Tibial nerve (tissue), 4 donors: ENCODE results near the gene FGL2. TPM values are rescaled to one million over a fixed set of nuclear protein-coding genes. Genes with fewer than 3 reads are reported as not detected.
A peak's percentile ranks its signal among the peaks of the same experiment; 100 is the strongest.

Experiments used
- DNase-seq, 2 donors: peaks; one replicate each; pipeline ENCODE4 v3.0.0-alpha.2; 2019; ENCODE audit warnings: low spot score in 2 of 2
- H3K27ac ChIP-seq, 4 donors: fragments of 200-600 bp; sonication (generic) in 3 of 4; one replicate each; pipeline ENCODE4 v1.5.1; 2017 to 2019; ENCODE audit warnings: mild to moderate bottlenecking in 1 of 4
- H3K27me3 ChIP-seq, 2 donors: fragments of 200-600 bp; sonication (generic) in 1 of 2; one replicate each; pipeline versions ENCODE4 v1.5.1 to v1.6.0; 2017 to 2019
- H3K36me3 ChIP-seq, 3 donors: fragments of 200-600 bp; sonication (generic); one replicate each; pipeline ENCODE4 v1.5.1; 2018 to 2019
- H3K4me1 ChIP-seq, 4 donors: fragments of 200-600 bp; sonication (generic) in 3 of 4; one replicate each; pipeline ENCODE4 v1.5.1; 2017 to 2019
- H3K4me3 ChIP-seq, 4 donors: fragments of 200-600 bp; sonication (generic) in 3 of 4; one replicate each; pipeline ENCODE4 v1.5.1; 2017 to 2019; ENCODE audit warnings: mild to moderate bottlenecking in 1 of 4, moderate library complexity in 1 of 4
- H3K9me3 ChIP-seq, 4 donors: fragments of 200-600 bp; sonication (generic) in 3 of 4; one replicate each; pipeline ENCODE4 v1.5.1; 2017 to 2019
- CTCF ChIP-seq, 5 experiments: fragments of 200-600 bp in 3 of 5; fragments of 450-650 bp in 2 of 5; sonication (generic) in 3 of 5; IDR thresholded peaks; one replicate each; pipeline ENCODE4 v1.5.1; 2016 to 2019; ENCODE audit warnings: antibody characterized with exemption in 5 of 5, mild to moderate bottlenecking in 3 of 5, moderate library complexity in 2 of 5
- EP300 ChIP-seq, 2 donors: sonication (generic); formaldehyde crosslinking; IDR thresholded peaks; one replicate each; pipeline ENCODE4 v1.6.1; 2017; ENCODE audit warnings: antibody characterized with exemption in 2 of 2, mild to moderate bottlenecking in 1 of 2
- POLR2A ChIP-seq, 2 donors: fragments of 450-650 bp; IDR thresholded peaks; one replicate each; pipeline ENCODE4 v1.6.1; 2017; ENCODE audit warnings: antibody characterized with exemption in 2 of 2, mild to moderate bottlenecking in 2 of 2, moderate library complexity in 2 of 2
- WGBS, 2 donors: methylation state at CpG; one replicate each; pipeline ENCODE4 v1.1.5; 2018; 5-methylcytosine and 5-hydroxymethylcytosine counted together
- total RNA-seq, 4 donors: library from RNA; depleted of rRNA; stranded (reverse); fragments of >200 nt; gene quantifications; one replicate each; pipeline ENCODE4 v1.1.0, GENCODE V29; 2016

FGL2 gene
- total RNA-seq, 4 donors from 2014 or later = 30.0 to 214 (median 170) TPM

- no peaks in the 10 kb centered on the region for H3K27me3 ChIP-seq
- no peak for DNase-seq
- H3K4me1 ChIP-seq = peaks cover 0 to 15% (median 5%) of the 10 kb centered on the region in 4 donors
- peak overlapping the region in 2 of 4 donors; percentile 49 to 64 for H3K4me3 ChIP-seq
- 80 to 89% methylated on average over 2 of the region's 2 CpGs for WGBS, 2 donors
- no peaks in the 10 kb centered on the region for H3K36me3 ChIP-seq
- no peaks in the 10 kb centered on the region for H3K9me3 ChIP-seq
- no peak for TF ChIP-seq POLR2A (IDR thresholded peaks at IDR 0.05)
- no peak for TF ChIP-seq CTCF (IDR thresholded peaks at IDR 0.05)
- no peak for TF ChIP-seq EP300 (IDR thresholded peaks at IDR 0.05)
- peak overlapping the region in 3 of 4 donors; percentile 76 to 86 (median 79) for H3K27ac ChIP-seq
Observed at GRCh38 chr7:77200542-77200941, 923 bp upstream of the FGL2 start.

GRCh38 chr7:77197141-77197540 lies 2.5 kb downstream of the FGL2 start:
- 58 to 59% methylated on average over 4 of the region's 4 CpGs for WGBS, 2 donors
- no peak for TF ChIP-seq CTCF (IDR thresholded peaks at IDR 0.05)
- no peak for TF ChIP-seq POLR2A (IDR thresholded peaks at IDR 0.05)
- peak in 1 of 2 donors; percentile 8 for TF ChIP-seq EP300 (IDR thresholded peaks at IDR 0.05)
- peak overlapping the region in 3 of 4 donors; percentile 34 to 86 (median 79) for H3K27ac ChIP-seq
- no peaks in the 10 kb centered on the region for H3K27me3 ChIP-seq
- no peaks in the 10 kb centered on the region for H3K9me3 ChIP-seq
- no peaks in the 10 kb centered on the region for H3K36me3 ChIP-seq
- H3K4me3 ChIP-seq = peak overlapping the region; percentile 21 to 64 (median 48)
- peaks cover 0 to 34% (median 7%) of the 10 kb centered on the region in 4 donors for H3K4me1 ChIP-seq
- no peak for DNase-seq

GRCh38 chr7:77188731-77189437 lies 10.7 kb downstream of the FGL2 start:
- H3K27ac ChIP-seq = no peak overlapping the region
- no peaks in the 10 kb centered on the region for H3K36me3 ChIP-seq
- no peak for DNase-seq
- peaks cover 0 to 30% (median 1%) of the 10 kb centered on the region in 4 donors for H3K4me1 ChIP-seq
- WGBS, 2 donors = 84 to 88% methylated on average over 4 of the region's 4 CpGs
- H3K27me3 ChIP-seq = no peaks in the 10 kb centered on the region
- no peak overlapping the region for H3K4me3 ChIP-seq
- TF ChIP-seq CTCF (IDR thresholded peaks at IDR 0.05) = no peak
- no peak for TF ChIP-seq POLR2A (IDR thresholded peaks at IDR 0.05)
- no peak for TF ChIP-seq EP300 (IDR thresholded peaks at IDR 0.05)
- no peaks in the 10 kb centered on the region for H3K9me3 ChIP-seq

GRCh38 chr7:77185866-77186265 lies 13.8 kb downstream of the FGL2 start:
- WGBS, 2 donors = 72 to 89% methylated on average over 2 of the region's 2 CpGs
- DNase-seq = no peak
- H3K27ac ChIP-seq = no peak overlapping the region

More at GRCh38 chr7:77185866-77186265, 13.8 kb downstream of the FGL2 start:
- no peaks in the 10 kb centered on the region for H3K27me3 ChIP-seq
- TF ChIP-seq CTCF (IDR thresholded peaks at IDR 0.05) = no peak
- no peak for TF ChIP-seq POLR2A (IDR thresholded peaks at IDR 0.05)
- no peak for TF ChIP-seq EP300 (IDR thresholded peaks at IDR 0.05)
- no peaks in the 10 kb centered on the region for H3K9me3 ChIP-seq
- H3K4me1 ChIP-seq = peaks cover 0 to 27% (median 1%) of the 10 kb centered on the region in 4 donors
- no peaks in the 10 kb centered on the region for H3K36me3 ChIP-seq
- H3K4me3 ChIP-seq = no peak overlapping the region
